GM21786 (cell line): ENCODE measurements around the gene PMEPA1.

Source experiments
- ATAC-seq: cut with Tn5 transposase; IDR thresholded peaks from one replicate; pipeline ENCODE4 v1.9.1; 2021; ENCODE audit not compliant: unreplicated experiment

The PMEPA1 gene

GRCh38 chr20:57612436-57612835 is 97.4 kb downstream of the PMEPA1 start:
- no peak for ATAC-seq

- no peak for ATAC-seq
These were observed 98.1 kb downstream of the PMEPA1 start for GRCh38 chr20:57611586-57612311.

GRCh38 chr20:57610261-57610952 is 99.4 kb downstream of the PMEPA1 start:
- no peak for ATAC-seq

GRCh38 chr20:57609842-57610167 is 100.0 kb downstream of the PMEPA1 start:
- no peak for ATAC-seq

GRCh38 chr20:57609086-57609841 is 100.6 kb downstream of the PMEPA1 start:
- no peak for ATAC-seq

- ATAC-seq: no peak
These were observed 101.3 kb downstream of the PMEPA1 start for GRCh38 chr20:57608516-57608915.

GRCh38 chr20:57605878-57606277 is 103.9 kb downstream of the PMEPA1 start:
- ATAC-seq: no peak

- no peak for ATAC-seq
These were observed 104.8 kb downstream of the PMEPA1 start for GRCh38 chr20:57605045-57605444.

GRCh38 chr20:57603120-57603519 is 106.7 kb downstream of the PMEPA1 start:
- ATAC-seq: no peak

- no peak for ATAC-seq
These were observed 108.1 kb downstream of the PMEPA1 start for GRCh38 chr20:57601737-57602136.

GRCh38 chr20:57601211-57601570 is 108.6 kb downstream of the PMEPA1 start:
- no peak for ATAC-seq

- no peak for ATAC-seq
These were observed 109.2 kb downstream of the PMEPA1 start for GRCh38 chr20:57600320-57601210.

- ATAC-seq: no peak
These were observed 111.3 kb downstream of the PMEPA1 start for GRCh38 chr20:57598491-57598890.
